GM12878 (cell line): ENCODE data around the gene ARHGAP21. TPM values are rescaled to one million over a fixed set of nuclear protein-coding genes. Genes with fewer than 3 reads are reported as not detected.

Experiments
- BHLHE40 ChIP-seq, 2 experiments: fragments of 450-650 bp in 1 of 2; IDR thresholded peaks; 2 replicates each; pipeline ENCODE4 v1.6.1; 2011 to 2017; ENCODE audit warnings: low read depth in 2 of 2, borderline replicate concordance in 1 of 2, improper control_type of control experiment in 1 of 2, low read length in 1 of 2, mild to moderate bottlenecking in 1 of 2
- BRCA1 ChIP-seq: IDR thresholded peaks from 2 replicates; pipeline ENCODE4 v1.6.1; 2011; ENCODE audit warnings: low read depth, low read length, improper control_type of control experiment
- CBX3 ChIP-seq: fragments of 200-600 bp; sonication (generic); IDR thresholded peaks from 2 replicates; pipeline ENCODE4 v1.6.1; 2016; ENCODE audit warnings: low read depth, borderline replicate concordance
- KLF5 ChIP-seq: fragments of 450-650 bp; IDR thresholded peaks from 2 replicates; pipeline ENCODE4 v1.6.1; 2014; ENCODE audit warnings: mild to moderate bottlenecking; ENCODE audit not compliant: partially characterized antibody
- NFIC ChIP-seq: IDR thresholded peaks from 2 replicates; pipeline ENCODE4 v1.6.1; 2012; ENCODE audit warnings: low read depth, mild to moderate bottlenecking, inconsistent platforms, low read length, moderate library complexity
- NR2F1 ChIP-seq: fragments of 450-650 bp; conservative IDR thresholded peaks from 2 replicates; pipeline ENCODE4 v1.6.1; 2017; ENCODE audit warnings: mild to moderate bottlenecking
- RFX5 ChIP-seq: IDR thresholded peaks from 2 replicates; pipeline ENCODE4 v1.6.1; 2011; ENCODE audit warnings: low read depth, low read length, improper control_type of control experiment
- SMC3 ChIP-seq: IDR thresholded peaks from 2 replicates; pipeline ENCODE4 v1.6.1; 2011; ENCODE audit warnings: low read length, improper control_type of control experiment, borderline replicate concordance
- SREBF1 ChIP-seq: IDR thresholded peaks from 2 replicates; pipeline ENCODE4 v1.6.1; 2012; ENCODE audit warnings: mild to moderate bottlenecking, low read length
- SUPT20H ChIP-seq: IDR thresholded peaks from 2 replicates; pipeline ENCODE4 v1.6.1; 2011; ENCODE audit warnings: low read depth, mild to moderate bottlenecking, low read length, moderate library complexity, borderline replicate concordance; ENCODE audit not compliant: control insufficient read depth
- TCF12 ChIP-seq: IDR thresholded peaks from 2 replicates; pipeline ENCODE4 v1.6.1; 2011; ENCODE audit warnings: low read depth, mild to moderate bottlenecking, low read length
- ZNF384 ChIP-seq: IDR thresholded peaks from 2 replicates; pipeline ENCODE4 v1.6.1; 2012; ENCODE audit warnings: low read depth, mild to moderate bottlenecking, low read length, improper control_type of control experiment, borderline replicate concordance
- ZSCAN29 ChIP-seq: fragments of 450-650 bp; IDR thresholded peaks from 2 replicates; pipeline ENCODE4 v1.6.1; 2017; ENCODE audit warnings: mild to moderate bottlenecking, moderate library complexity
- polyA plus RNA-seq, 11 experiments: library from polyadenylated mRNA; depleted of rRNA in 4 of 11; unstranded in 6 of 11; stranded (reverse) in 5 of 11; fragments of >200 nt; fragmentation: Nextera tagmentation in 4 of 11; fragmentation: Illumina TruSeq in 1 of 11; extraction: Ambion mirVana in 4 of 11; extraction: Trizol in 1 of 11; gene quantifications; 1 replicate in 1 of 11; 2 replicates in 10 of 11; pipeline versions ENCODE4 v1.2.1 to v1.2.3, GENCODE V29; 2011 to 2016; ENCODE audit warnings: inconsistent platforms in 2 of 11, missing spikeins in 2 of 11, low read depth in 1 of 11
- total RNA-seq, 4 experiments: library from RNA; depleted of rRNA in 3 of 4; stranded (reverse); fragments of >200 nt in 3 of 4; fragmentation: Illumina TruSeq in 1 of 4; extraction: Trizol in 1 of 4; gene quantifications; 2 replicates each; pipeline versions ENCODE4 v1.2.1 to v1.2.3, GENCODE V29; 2013 to 2021
- TF ChIP-seq, protein P1 (sequence below): fragments of 450-650 bp; IDR thresholded peaks from 2 replicates; pipeline ENCODE4 v1.6.1; 2014; ENCODE audit warnings: mild to moderate bottlenecking
- TF ChIP-seq, protein P2 (sequence below): fragments of 450-650 bp; IDR thresholded peaks from 2 replicates; pipeline ENCODE4 v1.6.1; 2017; ENCODE audit warnings: mild to moderate bottlenecking, moderate library complexity
- TF ChIP-seq, protein P3 (sequence below): fragments of 150-350 bp; IDR thresholded peaks from 2 replicates; pipeline ENCODE4 v1.6.1; 2014; ENCODE audit warnings: mild to moderate bottlenecking, low read depth, low read length
- TF ChIP-seq, protein P4 (sequence below): fragments of 450-650 bp; IDR thresholded peaks from 2 replicates; pipeline ENCODE4 v1.6.1; 2018; ENCODE audit warnings: borderline replicate concordance, mild to moderate bottlenecking; ENCODE audit not compliant: partially characterized antibody
- TF ChIP-seq, protein P5 (sequence below): fragments of 450-650 bp; IDR thresholded peaks from 2 replicates; pipeline ENCODE4 v1.6.1; 2017; ENCODE audit warnings: mild to moderate bottlenecking

The ARHGAP21 gene
- total and polyA plus RNA-seq, 10 of the 15 experiments (the other 5 are each of a cell fraction or from before 2014, with no cell fraction given): 11.7 to 103 (median 37.6) TPM

DNA sequence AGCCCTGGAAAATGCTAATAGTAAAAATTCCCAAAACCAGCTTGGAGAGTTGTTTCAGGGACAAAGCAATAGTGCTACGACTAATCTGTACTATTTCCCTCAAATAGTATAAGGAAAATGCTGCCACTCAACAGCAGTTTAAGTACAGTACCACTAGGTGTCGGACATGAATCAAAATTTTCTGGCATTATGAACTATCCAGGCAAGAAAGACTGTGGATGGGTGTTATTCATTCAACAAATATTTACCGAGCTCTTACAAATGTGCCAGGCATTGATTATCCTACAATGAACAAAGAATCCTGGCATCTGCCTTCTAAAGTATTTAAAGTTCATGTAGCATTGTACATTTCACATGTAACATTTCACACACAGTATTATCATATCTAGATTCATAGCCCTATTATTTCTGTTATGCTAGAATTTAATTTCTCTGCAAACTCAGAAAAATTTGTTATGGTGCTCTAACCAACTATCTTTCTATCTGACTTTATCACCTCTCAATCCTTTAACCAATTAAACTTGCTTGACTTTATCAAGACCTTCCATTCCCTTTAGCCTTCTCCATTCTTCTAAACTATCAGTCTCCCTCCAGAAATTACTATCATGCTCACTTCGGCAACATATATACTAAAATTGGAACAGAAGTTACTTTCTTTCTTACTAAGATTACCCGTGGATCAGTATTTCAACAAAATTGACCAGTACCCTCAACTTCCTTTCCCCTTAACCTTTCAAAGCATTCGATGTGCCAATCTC lies 80.6 kb downstream of the ARHGAP21 start (continued):
- peak; percentile 84 for TF ChIP-seq SMC3
- no peak for TF ChIP-seq SUPT20H
- TF ChIP-seq ZSCAN29: no peak
- TF ChIP-seq, protein P1, sequence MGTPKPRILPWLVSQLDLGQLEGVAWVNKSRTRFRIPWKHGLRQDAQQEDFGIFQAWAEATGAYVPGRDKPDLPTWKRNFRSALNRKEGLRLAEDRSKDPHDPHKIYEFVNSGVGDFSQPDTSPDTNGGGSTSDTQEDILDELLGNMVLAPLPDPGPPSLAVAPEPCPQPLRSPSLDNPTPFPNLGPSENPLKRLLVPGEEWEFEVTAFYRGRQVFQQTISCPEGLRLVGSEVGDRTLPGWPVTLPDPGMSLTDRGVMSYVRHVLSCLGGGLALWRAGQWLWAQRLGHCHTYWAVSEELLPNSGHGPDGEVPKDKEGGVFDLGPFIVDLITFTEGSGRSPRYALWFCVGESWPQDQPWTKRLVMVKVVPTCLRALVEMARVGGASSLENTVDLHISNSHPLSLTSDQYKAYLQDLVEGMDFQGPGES: no peak
- TF ChIP-seq, protein P2, sequence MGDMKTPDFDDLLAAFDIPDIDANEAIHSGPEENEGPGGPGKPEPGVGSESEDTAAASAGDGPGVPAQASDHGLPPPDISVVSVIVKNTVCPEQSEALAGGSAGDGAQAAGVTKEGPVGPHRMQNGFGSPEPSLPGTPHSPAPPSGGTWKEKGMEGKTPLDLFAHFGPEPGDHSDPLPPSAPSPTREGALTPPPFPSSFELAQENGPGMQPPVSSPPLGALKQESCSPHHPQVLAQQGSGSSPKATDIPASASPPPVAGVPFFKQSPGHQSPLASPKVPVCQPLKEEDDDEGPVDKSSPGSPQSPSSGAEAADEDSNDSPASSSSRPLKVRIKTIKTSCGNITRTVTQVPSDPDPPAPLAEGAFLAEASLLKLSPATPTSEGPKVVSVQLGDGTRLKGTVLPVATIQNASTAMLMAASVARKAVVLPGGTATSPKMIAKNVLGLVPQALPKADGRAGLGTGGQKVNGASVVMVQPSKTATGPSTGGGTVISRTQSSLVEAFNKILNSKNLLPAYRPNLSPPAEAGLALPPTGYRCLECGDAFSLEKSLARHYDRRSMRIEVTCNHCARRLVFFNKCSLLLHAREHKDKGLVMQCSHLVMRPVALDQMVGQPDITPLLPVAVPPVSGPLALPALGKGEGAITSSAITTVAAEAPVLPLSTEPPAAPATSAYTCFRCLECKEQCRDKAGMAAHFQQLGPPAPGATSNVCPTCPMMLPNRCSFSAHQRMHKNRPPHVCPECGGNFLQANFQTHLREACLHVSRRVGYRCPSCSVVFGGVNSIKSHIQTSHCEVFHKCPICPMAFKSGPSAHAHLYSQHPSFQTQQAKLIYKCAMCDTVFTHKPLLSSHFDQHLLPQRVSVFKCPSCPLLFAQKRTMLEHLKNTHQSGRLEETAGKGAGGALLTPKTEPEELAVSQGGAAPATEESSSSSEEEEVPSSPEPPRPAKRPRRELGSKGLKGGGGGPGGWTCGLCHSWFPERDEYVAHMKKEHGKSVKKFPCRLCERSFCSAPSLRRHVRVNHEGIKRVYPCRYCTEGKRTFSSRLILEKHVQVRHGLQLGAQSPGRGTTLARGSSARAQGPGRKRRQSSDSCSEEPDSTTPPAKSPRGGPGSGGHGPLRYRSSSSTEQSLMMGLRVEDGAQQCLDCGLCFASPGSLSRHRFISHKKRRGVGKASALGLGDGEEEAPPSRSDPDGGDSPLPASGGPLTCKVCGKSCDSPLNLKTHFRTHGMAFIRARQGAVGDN: no peak
- no peak for TF ChIP-seq KLF5
- no peak for TF ChIP-seq CBX3
- TF ChIP-seq, protein P3, sequence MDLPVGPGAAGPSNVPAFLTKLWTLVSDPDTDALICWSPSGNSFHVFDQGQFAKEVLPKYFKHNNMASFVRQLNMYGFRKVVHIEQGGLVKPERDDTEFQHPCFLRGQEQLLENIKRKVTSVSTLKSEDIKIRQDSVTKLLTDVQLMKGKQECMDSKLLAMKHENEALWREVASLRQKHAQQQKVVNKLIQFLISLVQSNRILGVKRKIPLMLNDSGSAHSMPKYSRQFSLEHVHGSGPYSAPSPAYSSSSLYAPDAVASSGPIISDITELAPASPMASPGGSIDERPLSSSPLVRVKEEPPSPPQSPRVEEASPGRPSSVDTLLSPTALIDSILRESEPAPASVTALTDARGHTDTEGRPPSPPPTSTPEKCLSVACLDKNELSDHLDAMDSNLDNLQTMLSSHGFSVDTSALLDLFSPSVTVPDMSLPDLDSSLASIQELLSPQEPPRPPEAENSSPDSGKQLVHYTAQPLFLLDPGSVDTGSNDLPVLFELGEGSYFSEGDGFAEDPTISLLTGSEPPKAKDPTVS: no peak
- TF ChIP-seq NFIC: peak; percentile 82
- TF ChIP-seq, protein P4, sequence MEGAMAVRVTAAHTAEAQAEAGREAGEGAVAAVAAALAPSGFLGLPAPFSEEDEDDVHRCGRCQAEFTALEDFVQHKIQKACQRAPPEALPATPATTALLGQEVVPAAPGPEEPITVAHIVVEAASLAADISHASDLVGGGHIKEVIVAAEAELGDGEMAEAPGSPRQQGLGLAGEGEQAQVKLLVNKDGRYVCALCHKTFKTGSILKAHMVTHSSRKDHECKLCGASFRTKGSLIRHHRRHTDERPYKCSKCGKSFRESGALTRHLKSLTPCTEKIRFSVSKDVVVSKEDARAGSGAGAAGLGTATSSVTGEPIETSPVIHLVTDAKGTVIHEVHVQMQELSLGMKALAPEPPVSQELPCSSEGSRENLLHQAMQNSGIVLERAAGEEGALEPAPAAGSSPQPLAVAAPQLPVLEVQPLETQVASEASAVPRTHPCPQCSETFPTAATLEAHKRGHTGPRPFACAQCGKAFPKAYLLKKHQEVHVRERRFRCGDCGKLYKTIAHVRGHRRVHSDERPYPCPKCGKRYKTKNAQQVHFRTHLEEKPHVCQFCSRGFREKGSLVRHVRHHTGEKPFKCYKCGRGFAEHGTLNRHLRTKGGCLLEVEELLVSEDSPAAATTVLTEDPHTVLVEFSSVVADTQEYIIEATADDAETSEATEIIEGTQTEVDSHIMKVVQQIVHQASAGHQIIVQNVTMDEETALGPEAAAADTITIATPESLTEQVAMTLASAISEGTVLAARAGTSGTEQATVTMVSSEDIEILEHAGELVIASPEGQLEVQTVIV: no peak
- no peak for TF ChIP-seq ZNF384
- no peak for TF ChIP-seq SREBF1
- TF ChIP-seq RFX5: no peak
- no peak for TF ChIP-seq BRCA1
- no peak for TF ChIP-seq TCF12
- TF ChIP-seq NR2F1: no peak
- TF ChIP-seq, protein P5, sequence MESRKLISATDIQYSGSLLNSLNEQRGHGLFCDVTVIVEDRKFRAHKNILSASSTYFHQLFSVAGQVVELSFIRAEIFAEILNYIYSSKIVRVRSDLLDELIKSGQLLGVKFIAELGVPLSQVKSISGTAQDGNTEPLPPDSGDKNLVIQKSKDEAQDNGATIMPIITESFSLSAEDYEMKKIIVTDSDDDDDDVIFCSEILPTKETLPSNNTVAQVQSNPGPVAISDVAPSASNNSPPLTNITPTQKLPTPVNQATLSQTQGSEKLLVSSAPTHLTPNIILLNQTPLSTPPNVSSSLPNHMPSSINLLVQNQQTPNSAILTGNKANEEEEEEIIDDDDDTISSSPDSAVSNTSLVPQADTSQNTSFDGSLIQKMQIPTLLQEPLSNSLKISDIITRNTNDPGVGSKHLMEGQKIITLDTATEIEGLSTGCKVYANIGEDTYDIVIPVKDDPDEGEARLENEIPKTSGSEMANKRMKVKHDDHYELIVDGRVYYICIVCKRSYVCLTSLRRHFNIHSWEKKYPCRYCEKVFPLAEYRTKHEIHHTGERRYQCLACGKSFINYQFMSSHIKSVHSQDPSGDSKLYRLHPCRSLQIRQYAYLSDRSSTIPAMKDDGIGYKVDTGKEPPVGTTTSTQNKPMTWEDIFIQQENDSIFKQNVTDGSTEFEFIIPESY: no peak
- no peak for TF ChIP-seq BHLHE40 (IDR thresholded peaks at IDR 0.05; ENCODE audit: borderline replicate concordance in 1 of 2, low read depth in 2 of 2, low read length in 1 of 2)
